ENCODE measurements around the gene VPS41. TPM values are rescaled to one million over a fixed set of nuclear protein-coding genes. Genes with fewer than 3 reads are reported as not detected.

The VPS41 gene
- polyA plus RNA-seq, 1 of the 3 experiments (the other 2 are of a cell fraction) = 20.4 TPM

GRCh38 chr7:38681882-38682281, 227.1 kb downstream of the VPS41 start:
- Histone ChIP-seq H3K4me3 (ENCODE audit: low read depth in 2 of 2, low read length in 1 of 2) (no peak overlapping the region), H3K79me2 (ENCODE audit: insufficient read depth) (no peaks in the 10 kb centered on the region), H2AFZ (ENCODE audit: low read depth) (no peak overlapping the region), H3K9me2 (no peaks in the 10 kb centered on the region; the same call in 1 of the 2 replicates), H3K4me1 (ENCODE audit: control insufficient read depth in 1 of 2, insufficient read depth in 2 of 2, low read depth in 1 of 2, low read length in 1 of 2) (no peaks in the 10 kb centered on the region), H3K9me3 (no peaks in the 10 kb centered on the region), H3K4me2 (no peak overlapping the region), H3F3A (replicated peaks; ENCODE audit: insufficient read depth) (no peaks in the 10 kb centered on the region), H3K36me3 (replicated peaks in 1 of 2; ENCODE audit: control insufficient read depth in 1 of 2, insufficient read depth in 2 of 2, low read length in 1 of 2) (no peaks in the 10 kb centered on the region), H3K27ac (ENCODE audit: low read depth in 2 of 2, low read length in 1 of 2) (no peak overlapping the region), H3K27me3 (ENCODE audit: insufficient read depth) (no peaks in the 10 kb centered on the region), H3K9ac (no peak overlapping the region), H4K20me1 (ENCODE audit: insufficient read depth) (no peaks in the 10 kb centered on the region)
- WGBS (ENCODE audit: low lambda C conversion rate) = 20% methylated on average over 1 of the region's 1 CpG
- CTCF ChIA-PET = interaction anchor here (1.1 to 1.4 kb wide), 2 partner anchors 9 to 21 kb away, joined by 3 to 4 read pairs; no protein-coding TSS in a partner anchor
- TF ChIP-seq PBX3 (IDR thresholded peaks at IDR 0.05) (no peak), RFX5 (IDR thresholded peaks at IDR 0.05; ENCODE audit: low read length) (no peak), JUND (IDR thresholded peaks at IDR 0.05) (no peak), FOSL2 (IDR thresholded peaks at IDR 0.05; ENCODE audit: borderline replicate concordance, low read depth) (no peak), TAF1 (IDR thresholded peaks at IDR 0.05; ENCODE audit: borderline replicate concordance, low read depth, low read length) (no peak), FOXJ3 (CRISPR knock-in tag; IDR thresholded peaks at IDR 0.05) (no peak), EP300 (IDR thresholded peaks at IDR 0.05; ENCODE audit: borderline replicate concordance in 1 of 2, low read depth in 1 of 2, low read length in 1 of 2) (no peak), NFIC (IDR thresholded peaks at IDR 0.05; ENCODE audit: borderline replicate concordance) (no peak), SIN3A (IDR thresholded peaks at IDR 0.05; ENCODE audit: borderline replicate concordance, low read depth, low read length) (no peak), POLR2AphosphoS5 (IDR thresholded peaks at IDR 0.05; ENCODE audit: low read depth, low read length) (no peak), MXI1 (IDR thresholded peaks at IDR 0.05; ENCODE audit: low read depth, low read length) (no peak)
- POLR2A ChIA-PET = no interaction called here
- no peak for DNase-seq

GRCh38 chr7:38679419-38679818, 229.6 kb downstream of the VPS41 start:
- Histone ChIP-seq H3K9ac (no peak overlapping the region), H3K9me3 (no peaks in the 10 kb centered on the region), H3K4me1 (ENCODE audit: control insufficient read depth in 1 of 2, insufficient read depth in 2 of 2, low read depth in 1 of 2, low read length in 1 of 2) (no peaks in the 10 kb centered on the region), H3K36me3 (replicated peaks in 1 of 2; ENCODE audit: control insufficient read depth in 1 of 2, insufficient read depth in 2 of 2, low read length in 1 of 2) (no peaks in the 10 kb centered on the region), H3K9me2 (no peaks in the 10 kb centered on the region), H3K79me2 (ENCODE audit: insufficient read depth) (no peaks in the 10 kb centered on the region), H3F3A (replicated peaks; ENCODE audit: insufficient read depth) (no peaks in the 10 kb centered on the region), H3K27me3 (ENCODE audit: insufficient read depth) (no peaks in the 10 kb centered on the region; the same call in 1 of the 2 replicates), H2AFZ (ENCODE audit: low read depth) (no peak overlapping the region), H4K20me1 (ENCODE audit: insufficient read depth) (no peaks in the 10 kb centered on the region), H3K27ac (ENCODE audit: low read depth in 2 of 2, low read length in 1 of 2) (no peak overlapping the region), H3K4me3 (ENCODE audit: low read depth in 2 of 2, low read length in 1 of 2) (no peak overlapping the region), H3K4me2 (no peak overlapping the region)
- under 1% methylated on average over 3 of the region's 3 CpGs for WGBS (ENCODE audit: low lambda C conversion rate)
- ChIA-PET POLR2A (no interaction called here), CTCF (interaction anchor here (1.7 to 2.1 kb wide), 2 partner anchors 19 to 280 kb away, joined by 5 to 10 read pairs; no protein-coding TSS in a partner anchor)
- no peak for DNase-seq
- TF ChIP-seq MAX (IDR thresholded peaks at IDR 0.05; ENCODE audit: low read depth) (no peak), REST (IDR thresholded peaks at IDR 0.05; ENCODE audit: low read depth, low read length) (no peak), FOXJ3 (CRISPR knock-in tag; IDR thresholded peaks at IDR 0.05) (no peak), IRF3 (IDR thresholded peaks at IDR 0.05; ENCODE audit: low read depth, low read length) (no peak), USF2 (IDR thresholded peaks at IDR 0.05; ENCODE audit: borderline replicate concordance, low read depth, low read length) (no peak), NFIC (IDR thresholded peaks at IDR 0.05; ENCODE audit: borderline replicate concordance) (no peak), TEAD4 (IDR thresholded peaks at IDR 0.05; ENCODE audit: borderline replicate concordance, insufficient read depth) (no peak), POLR2AphosphoS5 (IDR thresholded peaks at IDR 0.05; ENCODE audit: low read depth, low read length) (no peak), EZH2phosphoT487 (IDR thresholded peaks at IDR 0.05; ENCODE audit: borderline replicate concordance, low read depth) (no peak), FOSL2 (IDR thresholded peaks at IDR 0.05; ENCODE audit: borderline replicate concordance, low read depth) (no peak), RAD21 (IDR thresholded peaks at IDR 0.05; ENCODE audit: low read length) (no peak)
